T47D (cell line): Measurements from ENCODE around the gene CLASRP.
A peak's percentile ranks its signal among the peaks of the same experiment; 100 is the strongest.
"Not testable (repeated sequence)": the region's sequence is repeated elsewhere in the genome, so short reads cannot be mapped to it uniquely, and the experiment has no call there.

Experiments used
- DNase-seq, 2 experiments: peaks; one replicate each; pipeline versions ENCODE4 v3.0.0 to v3.0.0-alpha.2; 2011 to 2012; ENCODE audit warnings: low read depth in 1 of 2, low spot score in 1 of 2
- JUND ChIP-seq: IDR thresholded peaks from 2 replicates; pipeline ENCODE4 v1.6.1; 2012; ENCODE audit warnings: low read depth
- in situ Hi-C: cut with HindIII; loops from 2 replicates; pipeline ENCODE4 v1.10.0; 2016; ENCODE audit warnings: low sequenced_read_pairs, low pct_unique_long_range_greater_than_20kb

CLASRP gene, protein sequence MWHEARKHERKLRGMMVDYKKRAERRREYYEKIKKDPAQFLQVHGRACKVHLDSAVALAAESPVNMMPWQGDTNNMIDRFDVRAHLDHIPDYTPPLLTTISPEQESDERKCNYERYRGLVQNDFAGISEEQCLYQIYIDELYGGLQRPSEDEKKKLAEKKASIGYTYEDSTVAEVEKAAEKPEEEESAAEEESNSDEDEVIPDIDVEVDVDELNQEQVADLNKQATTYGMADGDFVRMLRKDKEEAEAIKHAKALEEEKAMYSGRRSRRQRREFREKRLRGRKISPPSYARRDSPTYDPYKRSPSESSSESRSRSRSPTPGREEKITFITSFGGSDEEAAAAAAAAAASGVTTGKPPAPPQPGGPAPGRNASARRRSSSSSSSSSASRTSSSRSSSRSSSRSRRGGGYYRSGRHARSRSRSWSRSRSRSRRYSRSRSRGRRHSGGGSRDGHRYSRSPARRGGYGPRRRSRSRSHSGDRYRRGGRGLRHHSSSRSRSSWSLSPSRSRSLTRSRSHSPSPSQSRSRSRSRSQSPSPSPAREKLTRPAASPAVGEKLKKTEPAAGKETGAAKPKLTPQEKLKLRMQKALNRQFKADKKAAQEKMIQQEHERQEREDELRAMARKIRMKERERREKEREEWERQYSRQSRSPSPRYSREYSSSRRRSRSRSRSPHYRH

GRCh38 chr19:45038931-45039893 lies at the start of gene CLASRP:
Gene CLASRP, plus strand, starts transcription at chr19:45039045. Its CDS starts 1,168 bp downstream, at chr19:45040213.
- in situ Hi-C loops: no loop called here
- peak; percentile 53 to 89 for DNase-seq

DNA sequence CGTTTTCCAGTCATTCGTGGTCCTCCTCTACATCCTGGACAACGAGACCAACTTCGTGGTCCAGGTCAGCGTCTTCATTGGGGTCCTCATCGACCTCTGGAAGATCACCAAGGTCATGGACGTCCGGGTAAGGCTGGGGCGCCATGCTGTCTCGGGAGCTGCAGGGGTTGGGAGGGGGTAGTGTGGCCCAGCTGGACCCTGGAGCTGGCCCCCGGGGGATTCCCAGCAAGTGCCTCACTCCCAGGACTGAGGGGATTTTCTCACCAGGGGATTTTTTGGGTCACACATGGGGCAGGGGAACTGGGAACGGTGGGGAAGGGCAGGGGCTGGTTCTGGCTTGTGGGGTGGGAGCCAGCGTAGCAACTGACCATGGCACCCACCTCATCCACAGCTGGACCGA lies 48.4 kb upstream of the CLASRP start:
- DNase-seq: no peak
- no peak for TF ChIP-seq JUND
- in situ Hi-C loops: no loop called here

More at GRCh38 chr19:45038931-45039893, at the start of gene CLASRP:
- TF ChIP-seq JUND: no peak

DNA sequence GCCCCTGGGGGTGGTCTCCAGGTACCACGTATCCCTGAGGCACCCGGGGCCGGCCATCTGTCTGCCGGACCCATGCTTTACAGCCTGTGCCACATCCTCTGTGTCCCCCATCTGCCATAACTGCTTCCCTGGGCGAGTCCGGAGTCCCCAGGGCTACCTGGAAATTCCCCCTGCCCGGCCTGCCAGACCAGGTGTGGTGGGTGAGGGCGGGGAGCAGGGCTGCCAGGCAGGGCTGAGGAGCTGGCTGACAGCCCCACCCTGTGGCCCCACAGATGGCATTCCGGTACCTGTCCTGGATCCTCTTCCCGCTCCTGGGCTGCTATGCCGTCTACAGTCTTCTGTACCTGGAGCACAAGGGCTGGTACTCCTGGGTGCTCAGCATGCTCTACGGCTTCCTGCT lies 47.9 kb upstream of the CLASRP start:
- in situ Hi-C loops: no loop called here
- DNase-seq: no peak
- TF ChIP-seq JUND: no peak

DNA sequence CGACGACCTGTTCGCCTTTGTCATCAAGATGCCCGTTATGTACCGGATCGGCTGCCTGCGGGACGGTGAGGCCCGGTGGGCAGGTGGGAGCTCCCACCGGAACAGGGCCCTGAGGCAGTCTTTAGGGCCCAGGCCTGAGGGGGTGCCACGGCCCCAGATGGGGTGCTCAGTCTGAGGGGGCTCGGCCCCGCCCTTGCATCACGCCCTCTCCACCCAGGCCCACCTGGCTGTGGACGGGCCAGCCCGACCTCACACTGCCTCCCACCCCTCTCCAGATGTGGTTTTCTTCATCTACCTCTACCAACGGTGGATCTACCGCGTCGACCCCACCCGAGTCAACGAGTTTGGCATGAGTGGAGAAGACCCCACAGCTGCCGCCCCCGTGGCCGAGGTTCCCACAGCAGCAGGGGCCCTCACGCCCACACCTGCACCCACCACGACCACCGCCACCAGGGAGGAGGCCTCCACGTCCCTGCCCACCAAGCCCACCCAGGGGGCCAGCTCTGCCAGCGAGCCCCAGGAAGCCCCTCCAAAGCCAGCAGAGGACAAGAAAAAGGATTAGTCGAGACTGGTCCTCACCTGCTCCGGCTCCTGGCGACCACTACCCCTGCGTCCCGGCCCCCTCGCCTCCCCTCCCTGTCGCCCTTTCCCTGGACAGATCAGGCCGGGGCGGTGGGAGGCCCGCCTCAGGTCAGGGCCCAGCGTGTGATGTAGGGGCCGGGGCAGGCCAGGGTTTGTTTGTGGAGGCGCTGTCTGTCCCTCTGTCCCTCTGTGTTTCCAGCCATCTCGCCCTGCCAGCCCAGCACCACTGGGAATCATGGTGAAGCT lies 46.3 kb upstream of the CLASRP start:
- in situ Hi-C loops: no loop called here
- no peak for DNase-seq
- TF ChIP-seq JUND: no peak

DNA sequence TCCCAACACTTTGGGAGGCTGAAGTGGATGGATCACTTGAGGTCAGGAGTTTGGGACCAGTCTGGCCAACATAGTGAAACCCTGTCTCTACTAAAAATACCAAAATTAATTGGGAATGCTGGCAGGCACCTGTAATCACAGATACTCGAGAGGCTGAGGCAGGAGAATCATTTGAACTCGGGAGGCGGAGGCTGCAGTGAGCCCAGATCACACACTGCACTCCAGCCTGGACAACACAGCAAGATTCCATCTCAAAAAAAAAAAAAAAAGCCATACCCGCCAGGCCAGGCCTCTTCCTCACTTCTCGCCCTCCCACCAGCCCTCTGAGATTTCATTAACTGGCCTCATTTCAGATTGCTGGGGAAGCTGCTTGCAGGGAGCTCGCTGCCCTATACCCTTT lies 45.3 kb upstream of the CLASRP start:
- in situ Hi-C loops: no loop called here
- no peak for DNase-seq
- TF ChIP-seq JUND: no peak

- in situ Hi-C loops: no loop called here
- no peak for DNase-seq
- TF ChIP-seq JUND: no peak
Observed at GRCh38 chr19:44993926-44994537, 44.8 kb upstream of the CLASRP start.

- TF ChIP-seq JUND: no peak
- in situ Hi-C loops: no loop called here
- no peak for DNase-seq
Observed at GRCh38 chr19:44998025-44998424, 40.8 kb upstream of the CLASRP start.

DNA sequence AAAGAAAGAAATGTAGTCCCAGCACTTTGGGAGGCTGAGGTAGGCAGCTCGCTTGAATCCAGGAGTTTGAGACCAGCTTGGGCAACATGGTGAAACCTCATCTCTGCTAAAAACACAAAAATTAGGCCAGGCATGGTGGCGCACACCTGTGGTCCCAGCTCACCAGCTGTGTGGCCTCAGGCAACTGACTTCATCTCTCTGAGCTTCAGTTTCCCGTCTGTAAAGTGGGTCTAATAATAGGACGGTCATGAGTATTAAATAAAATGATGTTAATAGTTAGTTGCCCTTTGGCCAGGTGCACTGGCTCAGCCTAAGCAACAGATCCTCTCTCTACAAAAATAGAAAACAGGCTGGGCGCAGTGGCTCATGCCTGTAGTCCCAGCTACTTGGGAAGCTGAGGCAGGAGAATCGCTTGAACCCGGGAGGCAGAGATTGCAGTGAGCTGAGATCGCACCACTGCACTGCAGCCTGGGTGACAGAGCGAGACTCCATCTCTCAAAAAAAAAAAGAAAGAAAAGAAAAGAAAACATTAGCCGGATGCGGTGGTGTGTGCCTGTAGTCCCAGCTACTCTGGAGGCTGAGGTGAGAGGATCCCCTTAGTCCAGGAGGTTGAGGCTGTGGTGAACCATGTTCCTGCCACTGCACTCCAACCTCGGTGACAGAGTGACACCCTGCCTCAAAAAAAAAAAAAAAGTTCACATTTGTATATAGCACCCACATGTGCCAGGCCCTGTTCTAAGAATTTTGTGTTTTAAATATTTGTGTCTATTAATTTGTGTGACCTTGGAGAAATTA lies 39.5 kb upstream of the CLASRP start:
- in situ Hi-C loops, DNase-seq: not testable (repeated sequence)

- in situ Hi-C loops: not testable (repeated sequence)
Observed at GRCh38 chr19:45000665-45001064, 38.2 kb upstream of the CLASRP start.

GRCh38 chr19:45001087-45001739 lies 37.6 kb upstream of the CLASRP start, which contains the start of gene RELB:
Gene RELB, plus strand, starts transcription at chr19:45001464. Its CDS starts 116 bp downstream, at chr19:45001580.
- in situ Hi-C loops: no loop called here
- DNase-seq: peak; percentile 91 to 94
- no peak for TF ChIP-seq JUND

More at GRCh38 chr19:45000665-45001064, 38.2 kb upstream of the CLASRP start:
- DNase-seq: not testable (repeated sequence)
